GM12878 (cell line): ENCODE measurements around the gene FLOT1. TPM values are rescaled to one million over a fixed set of nuclear protein-coding genes. Genes with fewer than 3 reads are reported as not detected.
A peak's percentile ranks its signal among the peaks of the same experiment; 100 is the strongest.

Experiments used
- ATAC-seq: fragments of 200-7000 bp; cut with Tn5 transposase; 3 replicates; pipeline ENCODE4 v1.9.1; 2020; ENCODE audit warnings: mild to moderate bottlenecking, moderate library complexity
- BruUV-seq: library from RNA; stranded (reverse); fragments of 400-500 nt; replicated peaks from 2 replicates; lab custom pipeline; 2021; lab: Mats Ljungman, UMichigan
- CTCF ChIA-PET: fragments of 300-600 bp; sonication (Branson Sonifier 250); formaldehyde crosslinking; extraction: SDS; loops from one replicate; lab custom pipeline; 2021; ENCODE audit warnings: inconsistent platforms; lab: Yijun Ruan, JAX
- POLR2A ChIA-PET: fragments of 350-600 bp; formaldehyde crosslinking; extraction: SDS; loops from one replicate; lab custom pipeline; 2021; ENCODE audit warnings: inconsistent platforms; lab: Charles Lee
- RAD21 ChIA-PET: fragments of 300-600 bp; sonication (Branson Sonifier 250); formaldehyde crosslinking; loops from one replicate; lab custom pipeline; 2023; ENCODE audit warnings: antibody characterized with exemption; ENCODE audit not compliant: unreplicated experiment; lab: Charles Lee
- SMC1A ChIA-PET: fragments of 300-600 bp; sonication (Branson Sonifier 250); formaldehyde crosslinking; loops from one replicate; lab custom pipeline; 2023; ENCODE audit not compliant: unreplicated experiment, uncharacterized antibody; lab: Charles Lee
- DNase-seq: peaks from one replicate; pipeline ENCODE4 v3.0.0-alpha.2; 2011; ENCODE audit warnings: low read depth, low spot score
- FAIRE-seq: peaks from 3 replicates; lab custom pipeline; 2011; peaks lifted over from hg19 to GRCh38; lab: Jason Lieb, UNC
- H2AFZ ChIP-seq: 2 replicates; pipeline ENCODE4 v1.6.0; 2011; ENCODE audit warnings: low read depth, low read length, control low read depth; ENCODE audit not compliant: control insufficient read depth
- H3K27ac ChIP-seq: 2 replicates; pipeline ENCODE4 v1.5.1; 2011; ENCODE audit warnings: control low read depth; ENCODE audit not compliant: control insufficient read depth, insufficient read depth
- H3K27me3 ChIP-seq, 2 experiments: replicated peaks in 1 of 2; 2 replicates each; pipeline versions ENCODE4 v1.6.0 to v1.6.1; 2011; ENCODE audit warnings: low read length in 1 of 2; ENCODE audit not compliant: control insufficient read depth in 2 of 2, insufficient read depth in 2 of 2
- H3K36me3 ChIP-seq, 2 experiments: 2 replicates each; pipeline ENCODE4 v1.5.1; 2011; ENCODE audit warnings: low read length in 1 of 2; ENCODE audit not compliant: control insufficient read depth in 2 of 2, insufficient read depth in 2 of 2
- H3K4me1 ChIP-seq: 2 replicates; pipeline ENCODE4 v1.6.1; 2011; ENCODE audit warnings: mild to moderate bottlenecking, low read length, moderate library complexity, mixed read lengths; ENCODE audit not compliant: control insufficient read depth, insufficient read depth
- H3K4me2 ChIP-seq: 2 replicates; pipeline ENCODE4 v1.6.0; 2011; ENCODE audit warnings: control low read depth; ENCODE audit not compliant: control insufficient read depth, insufficient read depth
- H3K4me3 ChIP-seq: fragments of 200-600 bp; sonication (generic); 2 replicates; pipeline ENCODE4 v1.5.1; 2016
- H3K79me2 ChIP-seq: 2 replicates; pipeline ENCODE4 v1.6.0; 2011; ENCODE audit warnings: low read length; ENCODE audit not compliant: control insufficient read depth, insufficient read depth
- H3K9ac ChIP-seq: 2 replicates; pipeline ENCODE4 v1.8.0; 2011; ENCODE audit warnings: low read length, control low read depth, mixed read lengths; ENCODE audit not compliant: control insufficient read depth, insufficient read depth
- H3K9me3 ChIP-seq: replicated peaks from 3 replicates; pipeline ENCODE4 v1.5.1; 2011; ENCODE audit warnings: mild to moderate bottlenecking, low read length; ENCODE audit not compliant: control insufficient read depth, insufficient read depth
- H4K20me1 ChIP-seq: 2 replicates; pipeline ENCODE4 v1.6.0; 2011; ENCODE audit not compliant: control insufficient read depth, insufficient read depth
- BMI1 ChIP-seq: fragments of 450-650 bp; IDR thresholded peaks from 2 replicates; pipeline ENCODE4 v1.6.1; 2016; ENCODE audit warnings: mild to moderate bottlenecking, moderate library complexity, borderline replicate concordance
- CTCF ChIP-seq, 3 experiments: IDR thresholded peaks in 2 of 3; conservative IDR thresholded peaks in 1 of 3; 2 replicates each; pipeline ENCODE4 v1.5.1; 2011; ENCODE audit warnings: low read depth in 3 of 3, low read length in 3 of 3, mild to moderate bottlenecking in 3 of 3, control low read depth in 2 of 3, moderate library complexity in 2 of 3, inconsistent platforms in 1 of 3, mixed read lengths in 1 of 3; ENCODE audit not compliant: control insufficient read depth in 2 of 3, insufficient read depth in 1 of 3; ENCODE audit errors: extremely low read depth in 1 of 3
- KLF5 ChIP-seq: fragments of 450-650 bp; IDR thresholded peaks from 2 replicates; pipeline ENCODE4 v1.6.1; 2014; ENCODE audit warnings: mild to moderate bottlenecking; ENCODE audit not compliant: partially characterized antibody
- WGBS: methylation state at CpG from one replicate; pipeline ENCODE4 v1.1.6; 2016; ENCODE audit warnings: low lambda C conversion rate; ENCODE audit not compliant: insufficient replicate concordance, insufficient coverage; ENCODE audit errors: missing lambda C conversion rate; 5-methylcytosine and 5-hydroxymethylcytosine counted together
- in situ Hi-C: fragments of 300-500 bp; cut with MboI; formaldehyde crosslinking; loops from 9 replicates; pipeline ENCODE4 v1.14.3; 2018; ENCODE audit warnings: mixed read lengths
- intact Hi-C: fragments of 100-400 bp; cut with micrococcal nuclease; formaldehyde crosslinking; loops from one replicate; pipeline ENCODE4 v1.14.2; 2022; ENCODE audit not compliant: unreplicated experiment
- polyA plus RNA-seq, 11 experiments: library from polyadenylated mRNA; depleted of rRNA in 4 of 11; unstranded in 6 of 11; stranded (reverse) in 5 of 11; fragments of >200 nt; fragmentation: Nextera tagmentation in 4 of 11; fragmentation: Illumina TruSeq in 1 of 11; extraction: Ambion mirVana in 4 of 11; extraction: Trizol in 1 of 11; gene quantifications; 1 replicate in 1 of 11; 2 replicates in 10 of 11; pipeline versions ENCODE4 v1.2.1 to v1.2.3, GENCODE V29; 2011 to 2016; ENCODE audit warnings: inconsistent platforms in 2 of 11, missing spikeins in 2 of 11, low read depth in 1 of 11
- total RNA-seq, 4 experiments: library from RNA; depleted of rRNA in 3 of 4; stranded (reverse); fragments of >200 nt in 3 of 4; fragmentation: Illumina TruSeq in 1 of 4; extraction: Trizol in 1 of 4; gene quantifications; 2 replicates each; pipeline versions ENCODE4 v1.2.1 to v1.2.3, GENCODE V29; 2013 to 2021

The FLOT1 gene
- total and polyA plus RNA-seq, 10 of the 15 experiments (the other 5 are each of a cell fraction or from before 2014, with no cell fraction given): 12.3 to 153 (median 112) TPM

DNA sequence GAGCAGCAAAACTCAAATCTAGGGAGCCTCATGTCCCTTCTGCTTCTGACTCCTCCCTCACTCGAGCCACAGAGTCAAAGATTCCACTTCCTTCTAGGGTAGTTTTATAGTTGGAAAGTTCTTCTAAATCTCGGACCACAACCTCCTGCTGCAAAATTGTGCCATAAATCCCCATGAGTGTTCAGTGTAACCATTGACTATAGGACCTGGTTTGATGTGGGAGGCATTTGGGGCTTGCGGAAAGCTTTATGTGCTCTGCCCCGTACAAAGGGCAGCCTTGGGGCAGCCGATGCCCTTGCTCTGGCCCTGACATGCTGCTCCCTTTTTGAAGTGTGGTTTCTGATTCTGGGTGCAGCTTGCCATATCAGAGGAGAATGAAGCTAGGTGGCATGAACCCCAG is 45.5 kb upstream of the FLOT1 start:
- Histone ChIP-seq H4K20me1 (no peaks in the 10 kb centered on the region), H3K27ac (no peak overlapping the region), H3K9ac (no peak overlapping the region), H3K4me1 (peaks cover 6% of the 10 kb centered on the region; the same call in 1 of the 2 replicates), H3K4me2 (no peak overlapping the region), H3K27me3 (no peaks in the 10 kb centered on the region), H2AFZ (no peak overlapping the region), H3K79me2 (no peaks in the 10 kb centered on the region), H3K9me3 (no peaks in the 10 kb centered on the region), H3K36me3 (no peaks in the 10 kb centered on the region), H3K4me3 (no peak overlapping the region)
- ChIA-PET SMC1A (interaction anchor here (0.6 to 6.3 kb wide), 14 partner anchors 8 to 52 kb away, joined by 3 to 50 read pairs (median 5); no protein-coding TSS in a partner anchor), CTCF (interaction anchor here (0.8 to 3.2 kb wide), 5 partner anchors 8 to 34 kb away, joined by 3 to 15 read pairs (median 5); no protein-coding TSS in a partner anchor), POLR2A (interaction anchor here (0.7 to 2.1 kb wide), 9 partner anchors 11 to 51 kb away, joined by 3 to 13 read pairs (median 4); no protein-coding TSS in a partner anchor), RAD21 (interaction anchor here (0.8 to 2.4 kb wide), 7 partner anchors 19 to 126 kb away, joined by 3 to 11 read pairs (median 4); partner anchors contain the start of gene VARS2)
- DNase-seq: no peak
- intact Hi-C loops: no loop called here
- TF ChIP-seq KLF5 (no peak), CTCF (IDR thresholded peaks at IDR 0.05 in 2 of 3, conservative IDR thresholded peaks at IDR 0.05 in 1 of 3; ENCODE audit: control insufficient read depth in 2 of 3, extremely low read depth in 1 of 3, insufficient read depth in 1 of 3, low read depth in 3 of 3, low read length in 3 of 3) (no peak), BMI1 (no peak)
- in situ Hi-C loops: no loop called here
- no TSS peak for BruUV-seq
- no peak for FAIRE-seq
- WGBS: 52% methylated on average over 5 of the region's 5 CpGs
- peak; percentile 51 for ATAC-seq
